GM21619 (cell line): ENCODE data around the gene E2F3.

ENCODE experiments used
- ATAC-seq: cut with Tn5 transposase; IDR thresholded peaks from one replicate; pipeline ENCODE4 v1.9.1; 2021; ENCODE audit not compliant: unreplicated experiment

The E2F3 gene

GRCh38 chr6:20432692-20433091 lies 31.0 kb downstream of the E2F3 start:
- no peak for ATAC-seq

- ATAC-seq: no peak
Observed at GRCh38 chr6:20433321-20433720, 31.6 kb downstream of the E2F3 start.

- ATAC-seq: no peak
Observed at GRCh38 chr6:20433929-20434328, 32.2 kb downstream of the E2F3 start.

GRCh38 chr6:20434766-20435165 lies 33.1 kb downstream of the E2F3 start:
- no peak for ATAC-seq

- no peak for ATAC-seq
Observed at GRCh38 chr6:20436719-20437118, 35.0 kb downstream of the E2F3 start.

- no peak for ATAC-seq
Observed at GRCh38 chr6:20437639-20438038, 36.0 kb downstream of the E2F3 start.

GRCh38 chr6:20438462-20439070 lies 36.9 kb downstream of the E2F3 start:
- no peak for ATAC-seq

- ATAC-seq: no peak
Observed at GRCh38 chr6:20439558-20439957, 37.9 kb downstream of the E2F3 start.

- ATAC-seq: no peak
Observed at GRCh38 chr6:20440296-20440695, 38.6 kb downstream of the E2F3 start.

GRCh38 chr6:20441236-20441635 lies 39.6 kb downstream of the E2F3 start:
- ATAC-seq: no peak

- no peak for ATAC-seq
Observed at GRCh38 chr6:20441921-20442320, 40.2 kb downstream of the E2F3 start.

GRCh38 chr6:20444786-20445271 lies 43.1 kb downstream of the E2F3 start:
- no peak for ATAC-seq

GRCh38 chr6:20447157-20447556 lies 45.5 kb downstream of the E2F3 start:
- ATAC-seq: no peak

- no peak for ATAC-seq
Observed at GRCh38 chr6:20447581-20448132, 46.0 kb downstream of the E2F3 start.

GRCh38 chr6:20448828-20449227 lies 47.1 kb downstream of the E2F3 start:
- ATAC-seq: no peak

GRCh38 chr6:20454204-20454824 lies 52.6 kb downstream of the E2F3 start:
- peak; percentile 54 for ATAC-seq

GRCh38 chr6:20455251-20455940 lies 53.7 kb downstream of the E2F3 start:
- ATAC-seq: no peak

GRCh38 chr6:20458027-20458894 lies 56.6 kb downstream of the E2F3 start:
- ATAC-seq: no peak

- ATAC-seq: no peak
Observed at GRCh38 chr6:20459682-20460081, 58.0 kb downstream of the E2F3 start.

- ATAC-seq: no peak
Observed at GRCh38 chr6:20461576-20461975, 59.9 kb downstream of the E2F3 start.

- peak; percentile 61 for ATAC-seq
Observed at GRCh38 chr6:20463396-20463795, 61.7 kb downstream of the E2F3 start.
